ENCODE data around the gene SMIM28. TPM values are rescaled to one million over a fixed set of nuclear protein-coding genes. Genes with fewer than 3 reads are reported as not detected.

SMIM28 gene
- total RNA-seq, 1 experiment from 2014 or later, result not detected

DNA sequence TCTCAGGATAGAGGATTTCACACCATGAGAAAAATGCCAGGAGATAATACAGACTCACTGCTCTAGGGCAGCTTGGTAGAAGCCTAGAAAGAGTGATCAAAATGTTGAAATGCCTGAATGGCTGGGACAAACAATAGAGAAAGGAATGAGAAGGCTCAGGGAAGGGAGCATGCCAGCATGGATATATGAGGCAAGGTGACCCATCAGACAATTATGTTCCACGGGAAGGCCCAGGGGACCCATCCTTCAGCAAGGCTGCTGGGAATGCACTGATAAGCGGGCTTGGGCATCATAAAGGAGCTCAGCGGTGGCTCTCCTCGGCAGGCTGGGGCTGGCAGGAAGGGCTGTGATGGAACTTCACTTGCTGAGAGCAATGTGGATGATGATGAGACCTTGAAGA lies 38.5 kb downstream of the SMIM28 start:
- POLR2A ChIA-PET, result no interaction called here
- no TSS peak for BruUV-seq (replicated peaks)

GRCh38 chr6:138417493-138418117 lies 39.9 kb downstream of the SMIM28 start:
- TF ChIP-seq SIN3A (IDR thresholded peaks at IDR 0.05; ENCODE audit: borderline replicate concordance, insufficient read depth, low read depth, low read length) (no peak), REST (IDR thresholded peaks at IDR 0.05; ENCODE audit: insufficient read depth in 1 of 2, low read depth in 2 of 2, low read length in 1 of 2) (no peak), CTCF (IDR thresholded peaks at IDR 0.05) (no peak), POLR2AphosphoS5 (IDR thresholded peaks at IDR 0.05; ENCODE audit: low read depth, low read length) (no peak), TCF7L2 (IDR thresholded peaks at IDR 0.05; ENCODE audit: low read depth, low read length) (no peak)
- Histone ChIP-seq H3K4me1 (ENCODE audit: control insufficient read depth, insufficient read depth, low read length) (no peaks in the 10 kb centered on the region), H3K4me3 (ENCODE audit: low read depth in 2 of 2, low read length in 2 of 2) (no peak overlapping the region), H3K9me3 (ENCODE audit: control insufficient read depth, insufficient read depth, low read depth, low read length) (no peaks in the 10 kb centered on the region), H3K27ac (ENCODE audit: low read length) (no peak overlapping the region), H3K36me3 (ENCODE audit: control insufficient read depth, insufficient read depth, low read length) (no peaks in the 10 kb centered on the region), H3K27me3 (ENCODE audit: control insufficient read depth, insufficient read depth, low read length) (no peaks in the 10 kb centered on the region)
- intact Hi-C loops (cut with micrococcal nuclease; ENCODE audit: unreplicated experiment) (loop anchor here (10.0 kb wide), 1 partner anchor 413 kb away; no protein-coding TSS in a partner anchor), in situ Hi-C loops (cut with HindIII; ENCODE audit: low pct_unique_long_range_greater_than_20kb, low sequenced_read_pairs) (no loop called here)
- ATAC-seq, result no peak
- BruUV-seq (replicated peaks), result no TSS peak
- ChIA-PET CTCF (no interaction called here), POLR2A (no interaction called here)
- no peak for DNase-seq (ENCODE audit: low read depth, low spot score)

More for the DNA sequence above, 38.5 kb downstream of the SMIM28 start:
- H3K27me3 ChIP-seq (ENCODE audit: control insufficient read depth, insufficient read depth, low read length), result no peaks in the 10 kb centered on the region
- H3K4me3 ChIP-seq (ENCODE audit: low read depth in 2 of 2, low read length in 2 of 2), result no peak overlapping the region
- CTCF ChIA-PET, result interaction anchor here (0.6 kb wide), 2 partner anchors 99 to 347 kb away, joined by 3 read pairs; no protein-coding TSS in a partner anchor
- DNase-seq (ENCODE audit: low read depth, low spot score) (no peak), ATAC-seq (no peak)
- no peaks in the 10 kb centered on the region for H3K36me3 ChIP-seq (ENCODE audit: control insufficient read depth, insufficient read depth, low read length)
- intact Hi-C loops (cut with micrococcal nuclease; ENCODE audit: unreplicated experiment), result loop anchor here (10.0 kb wide), 1 partner anchor 411 kb away; no protein-coding TSS in a partner anchor
- no peaks in the 10 kb centered on the region for H3K4me1 ChIP-seq (ENCODE audit: control insufficient read depth, insufficient read depth, low read length)
- no peak for TF ChIP-seq TCF7L2 (IDR thresholded peaks at IDR 0.05; ENCODE audit: low read depth, low read length)
- no peak for TF ChIP-seq REST (IDR thresholded peaks at IDR 0.05; ENCODE audit: insufficient read depth in 1 of 2, low read depth in 2 of 2, low read length in 1 of 2)
- TF ChIP-seq CTCF (IDR thresholded peaks at IDR 0.05), result no peak
- no peak for TF ChIP-seq SIN3A (IDR thresholded peaks at IDR 0.05; ENCODE audit: borderline replicate concordance, insufficient read depth, low read depth, low read length)
- no peak for TF ChIP-seq POLR2AphosphoS5 (IDR thresholded peaks at IDR 0.05; ENCODE audit: low read depth, low read length)
- H3K9me3 ChIP-seq (ENCODE audit: control insufficient read depth, insufficient read depth, low read depth, low read length), result no peaks in the 10 kb centered on the region
- no peak overlapping the region for H3K27ac ChIP-seq (ENCODE audit: low read length)
- in situ Hi-C loops (cut with HindIII; ENCODE audit: low pct_unique_long_range_greater_than_20kb, low sequenced_read_pairs), result no loop called here

Data from Panc1 (cell line).